ENCODE results near the gene RCAN1. TPM values are rescaled to one million over a fixed set of nuclear protein-coding genes. Genes with fewer than 3 reads are reported as not detected.
"Not testable (repeated sequence)": the region's sequence is repeated elsewhere in the genome, so short reads cannot be mapped to it uniquely, and the experiment has no call there.

The RCAN1 gene
- total and polyA plus RNA-seq, 11 donors = 33.7 to 102 (median 57.6) TPM

DNA sequence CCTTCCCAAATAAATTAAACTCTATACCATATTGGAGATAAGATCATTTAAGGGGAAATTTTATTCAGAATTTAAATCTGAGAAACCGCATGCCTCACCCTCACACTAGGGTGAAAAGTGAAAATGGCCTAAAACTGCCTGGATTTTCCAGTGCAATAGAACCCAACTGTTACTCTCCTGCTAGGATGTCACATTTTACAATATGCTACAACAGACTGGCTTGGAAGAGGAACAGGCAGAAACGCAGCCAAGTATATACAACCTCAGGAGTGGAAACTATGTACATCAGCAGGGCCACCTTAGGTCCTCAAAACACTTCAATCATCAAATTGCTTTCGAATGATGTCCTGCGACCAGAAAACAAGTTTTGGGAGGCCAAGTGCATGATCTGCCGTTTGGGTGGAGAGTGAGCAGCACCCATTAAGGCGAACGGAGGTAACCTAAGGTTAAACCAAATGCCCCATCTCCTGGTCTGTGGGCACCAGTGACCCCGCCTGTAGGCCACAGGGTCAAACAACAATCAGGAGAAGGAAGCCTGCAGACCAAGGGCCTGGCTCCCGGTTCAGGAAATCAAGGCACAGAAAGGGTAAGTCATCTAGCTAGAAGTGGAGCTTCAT, 4.9 kb downstream of the RCAN1 start:
- Histone ChIP-seq H3K27ac (no peak overlapping the region), H3K4me1 (peaks cover 3 to 40% (median 18%) of the 10 kb centered on the region in 12 donors), H3K27me3 (no peaks in the 10 kb centered on the region), H3K9me3 (peaks cover 0 to 5% (median 0%) of the 10 kb centered on the region in 12 donors), H3K36me3 (no peaks in the 10 kb centered on the region), H3K4me3 (no peak overlapping the region)
- TF ChIP-seq POLR2A (IDR thresholded peaks at IDR 0.05) = no peak
- TF ChIP-seq CTCF (IDR thresholded peaks at IDR 0.05) = no peak
- intact Hi-C loops (cut with DNase I) = loop anchor here in 1 of 10 donors (5.0 kb wide), 1 partner anchor 88 kb away; no protein-coding TSS in a partner anchor
- no peak for ATAC-seq
- DNase-seq = no peak
- 67 to 74% (median 72%) methylated on average over 9 of the region's 9 CpGs for WGBS, 4 donors

DNA sequence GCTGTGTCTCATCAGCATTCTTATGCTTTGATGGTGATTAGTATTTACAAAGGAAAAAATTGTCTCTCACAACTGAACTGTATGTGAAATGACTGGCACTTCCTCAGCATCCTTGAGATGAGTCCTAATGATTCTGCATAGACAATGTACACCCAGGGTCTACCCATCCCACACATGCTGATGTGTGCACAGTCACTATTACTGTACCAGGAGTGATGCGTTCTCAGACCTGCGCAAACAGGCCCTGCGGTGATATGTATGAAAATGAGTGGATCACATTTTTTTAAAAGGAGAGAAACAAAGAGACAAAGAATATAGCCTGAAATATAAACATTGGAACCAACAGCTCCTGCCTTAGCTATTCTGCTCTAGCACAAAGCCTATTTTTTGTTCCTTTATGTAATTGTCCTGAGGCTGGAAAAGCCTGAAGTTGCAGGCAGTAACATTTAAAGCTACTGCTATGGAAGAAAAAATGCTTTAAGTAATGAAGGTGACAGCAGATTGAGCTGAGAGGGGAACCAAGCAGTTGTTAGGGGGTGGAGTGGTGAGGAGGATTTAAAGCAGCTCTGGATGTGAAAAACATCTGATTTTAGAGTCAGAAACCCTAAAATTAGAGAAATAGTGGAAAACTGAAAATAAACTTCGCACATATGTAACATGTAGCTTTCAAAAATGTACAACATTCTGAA, 5.5 kb downstream of the RCAN1 start:
- Histone ChIP-seq H3K4me3 (no peak overlapping the region), H3K9me3 (peaks cover 0 to 5% (median 0%) of the 10 kb centered on the region in 12 donors), H3K27me3 (no peaks in the 10 kb centered on the region), H3K4me1 (peaks cover 3 to 40% (median 18%) of the 10 kb centered on the region in 12 donors), H3K27ac (no peak overlapping the region), H3K36me3 (no peaks in the 10 kb centered on the region)
- WGBS, 4 donors = 96 to 99% (median 98%) methylated on average over 4 of the region's 4 CpGs
- intact Hi-C loops (cut with DNase I) = no loop called here
- DNase-seq (no peak), ATAC-seq (no peak)
- no peak for TF ChIP-seq POLR2A (IDR thresholded peaks at IDR 0.05)
- no peak for TF ChIP-seq CTCF (IDR thresholded peaks at IDR 0.05)

GRCh38 chr21:34607376-34607775, 7.5 kb downstream of the RCAN1 start:
- H3K27me3 ChIP-seq; DNase-seq; H3K27ac ChIP-seq; H3K4me3 ChIP-seq; H3K9me3 ChIP-seq; H3K36me3 ChIP-seq; intact Hi-C loops (cut with DNase I); ATAC-seq: not testable (repeated sequence)
- peaks cover 0 to 40% (median 9%) of the 10 kb centered on the region in 12 donors for H3K4me1 ChIP-seq
- WGBS, 4 donors = 85 to 95% (median 94%) methylated on average over 5 of the region's 5 CpGs

DNA sequence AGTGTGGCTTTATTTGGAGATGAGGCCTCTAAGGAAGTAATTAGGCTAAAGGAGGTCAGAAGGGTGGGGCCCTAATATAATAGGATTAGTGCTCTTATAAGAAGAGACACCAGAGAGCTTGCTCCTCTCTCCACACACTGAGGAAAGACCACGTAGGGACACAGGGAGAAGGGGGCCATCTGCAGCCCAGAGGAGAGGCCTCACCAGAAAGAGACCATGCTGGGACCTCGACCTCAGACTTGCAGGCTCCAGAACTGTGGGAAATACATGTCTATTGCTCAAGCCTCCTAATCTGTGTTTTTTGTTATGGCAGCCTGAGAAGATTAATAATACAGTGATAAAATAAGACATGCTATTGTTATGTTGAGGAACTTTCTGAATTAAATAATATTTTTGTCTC, 8.3 kb downstream of the RCAN1 start:
- TF ChIP-seq POLR2A (IDR thresholded peaks at IDR 0.05) (no peak), CTCF (IDR thresholded peaks at IDR 0.05) (no peak)
- Histone ChIP-seq H3K4me1 (peaks cover 0 to 33% (median 9%) of the 10 kb centered on the region in 12 donors), H3K27ac (no peak overlapping the region)

More for the DNA sequence above, 8.3 kb downstream of the RCAN1 start:
- no peaks in the 10 kb centered on the region for H3K36me3 ChIP-seq
- peaks cover 0 to 5% (median 0%) of the 10 kb centered on the region in 12 donors for H3K9me3 ChIP-seq
- 43 to 69% (median 45%) methylated on average over 2 of the region's 2 CpGs for WGBS, 4 donors
- no peaks in the 10 kb centered on the region for H3K27me3 ChIP-seq
- H3K4me3 ChIP-seq = no peak overlapping the region
- DNase-seq (no peak), ATAC-seq (no peak)
- intact Hi-C loops (cut with DNase I) = no loop called here
